Adrenal gland (tissue), 12 donors: Measurements from ENCODE around the gene GRAP2. TPM values are rescaled to one million over a fixed set of nuclear protein-coding genes. Genes with fewer than 3 reads are reported as not detected.

ENCODE experiments used
- DNase-seq, 7 donors: peaks; one replicate each; pipeline ENCODE4 v3.0.0-alpha.2; 2019 to 2020
- H3K27ac ChIP-seq, 5 donors: fragments of 200-600 bp; sonication (generic) in 4 of 5; 1 replicate in 3 of 5; 2 replicates in 2 of 5; pipeline versions ENCODE4 v1.5.1 to v1.8.0; 2016 to 2020; ENCODE audit warnings: mild to moderate bottlenecking in 1 of 5
- H3K27me3 ChIP-seq: fragments of 200-600 bp; 2 replicates; pipeline ENCODE4 v1.8.0; 2021
- H3K36me3 ChIP-seq, 2 donors: fragments of 200-600 bp; replicated peaks in 1 of 2; 1 replicate in 1 of 2; 2 replicates in 1 of 2; pipeline versions ENCODE4 v1.5.1 to v1.8.0; 2018 to 2022
- H3K4me1 ChIP-seq, 2 donors: fragments of 200-600 bp; replicated peaks in 1 of 2; 1 replicate in 1 of 2; 2 replicates in 1 of 2; pipeline versions ENCODE4 v1.5.1 to v1.8.0; 2018 to 2021
- H3K4me3 ChIP-seq, 4 donors: fragments of 200-600 bp; sonication (generic) in 3 of 4; one replicate each; pipeline ENCODE4 v1.5.1; 2016 to 2018
- H3K9me3 ChIP-seq, 3 donors: fragments of 200-600 bp; sonication (generic) in 1 of 3; replicated peaks in 1 of 3; 1 replicate in 2 of 3; 2 replicates in 1 of 3; pipeline versions ENCODE4 v1.5.1 to v1.8.0; 2016 to 2021
- CTCF ChIP-seq, 6 experiments: fragments of 450-650 bp in 4 of 6; fragments of 200-600 bp in 2 of 6; sonication (generic) in 1 of 6; IDR thresholded peaks; 1 replicate in 5 of 6; 2 replicates in 1 of 6; pipeline versions ENCODE4 v1.5.1 to v1.8.0; 2016 to 2021; ENCODE audit warnings: antibody characterized with exemption in 6 of 6, mild to moderate bottlenecking in 2 of 6, moderate library complexity in 1 of 6
- POLR2A ChIP-seq, 2 donors: fragments of 450-650 bp; IDR thresholded peaks; one replicate each; pipeline ENCODE4 v1.6.1; 2017; ENCODE audit warnings: antibody characterized with exemption in 2 of 2, mild to moderate bottlenecking in 2 of 2, moderate library complexity in 1 of 2
- WGBS, 4 donors: extraction: QIAGEN DNeasy Blood & Tissue Kit in 2 of 4; methylation state at CpG; one replicate each; pipeline versions ENCODE4 v1.1.5 to v1.1.7; 2013 to 2017; 5-methylcytosine and 5-hydroxymethylcytosine counted together
- intact Hi-C, 2 donors: fragments of 100-400 bp; cut with DNase I; formaldehyde crosslinking; loops; one replicate each; pipeline versions ENCODE4 v1.14.1 to v1.15.0; 2022 to 2023
- polyA plus RNA-seq, 3 donors: library from polyadenylated mRNA; stranded (reverse); fragments of 200-250 nt in 2 of 3; fragments of 350-450 nt in 1 of 3; fragmentation: Illumina TruSeq in 1 of 3; extraction: RNeasy Lipid Tissue Mini Kit (QIAGEN cat#74804) in 1 of 3; gene quantifications; one replicate each; pipeline ENCODE4 v1.2.3, GENCODE V29; 2013 to 2014
- total RNA-seq, 9 donors: library from RNA; depleted of rRNA in 4 of 9; stranded (reverse); fragments of >200 nt in 4 of 9; fragments of 120-200 nt in 1 of 9; fragmentation: NEBNext Ultra II Directional in 1 of 9; extraction: Animal tissue kit (Norgen Biotek cat#: 25700) in 1 of 9; gene quantifications; one replicate each; pipeline versions ENCODE4 v1.1.0 to v1.2.4, GENCODE V29; 2013 to 2023
- donor health status: healthy with polysubstance abuse.
- donor health status: Bipolar disorder and iron deficiency.
- donor health status: DM: yes; HTN: yes; CAD: no.
- donor health status: DM: no; HTN: no; CAD: no.
- donor health status: DM: no; HTN: no; CAD: no.
- donor health status: DM: yes; HTN: yes; CAD: no.

Gene GRAP2
- total and polyA plus RNA-seq, 12 donors: 0.28 to 1.7 (median 0.61) TPM; not detected in 1

GRCh38 chr22:39980596-39980995 lies 79.7 kb downstream of the GRAP2 start:
- Histone ChIP-seq H3K27ac (no peak overlapping the region), H3K9me3 (no peaks in the 10 kb centered on the region), H3K4me3 (no peak overlapping the region), H3K27me3 (peaks cover 15% of the 10 kb centered on the region), H3K36me3 (no peaks in the 10 kb centered on the region), H3K4me1 (no peaks in the 10 kb centered on the region)
- TF ChIP-seq CTCF (IDR thresholded peaks at IDR 0.05): no peak
- peak in 1 of 7 donors; percentile 54 for DNase-seq
- intact Hi-C loops: no loop called here
- WGBS, 4 donors: 68 to 95% (median 81%) methylated on average over 1 to 6 of the region's 6 CpGs

GRCh38 chr22:39983346-39983745 lies 82.5 kb downstream of the GRAP2 start:
- peaks cover 4% of the 10 kb centered on the region for H3K27me3 ChIP-seq
- no peak for DNase-seq
- 87 to 91% (median 88%) methylated on average over 4 of the region's 4 CpGs for WGBS, 4 donors
- no peak overlapping the region for H3K4me3 ChIP-seq
- H3K36me3 ChIP-seq: no peaks in the 10 kb centered on the region
- no peak overlapping the region for H3K27ac ChIP-seq
- no peaks in the 10 kb centered on the region for H3K9me3 ChIP-seq
- no peaks in the 10 kb centered on the region for H3K4me1 ChIP-seq
- intact Hi-C loops: no loop called here
- no peak for TF ChIP-seq POLR2A (IDR thresholded peaks at IDR 0.05)

- Histone ChIP-seq H3K4me1 (no peaks in the 10 kb centered on the region), H3K9me3 (no peaks in the 10 kb centered on the region), H3K27me3 (peaks cover 4% of the 10 kb centered on the region), H3K27ac (no peak overlapping the region), H3K4me3 (no peak overlapping the region), H3K36me3 (no peaks in the 10 kb centered on the region)
- WGBS, 4 donors: 57 to 67% (median 60%) methylated on average over 2 of the region's 2 CpGs
- intact Hi-C loops: no loop called here
- no peak for TF ChIP-seq CTCF (IDR thresholded peaks at IDR 0.05)
- TF ChIP-seq POLR2A (IDR thresholded peaks at IDR 0.05): no peak
- DNase-seq: no peak
These were observed 83.1 kb downstream of the GRAP2 start for GRCh38 chr22:39984006-39984405.

GRCh38 chr22:39984746-39985145 lies 83.9 kb downstream of the GRAP2 start:
- intact Hi-C loops: no loop called here
- Histone ChIP-seq H3K9me3 (no peaks in the 10 kb centered on the region), H3K4me1 (no peaks in the 10 kb centered on the region), H3K36me3 (no peaks in the 10 kb centered on the region), H3K27me3 (peaks cover 4% of the 10 kb centered on the region), H3K27ac (no peak overlapping the region), H3K4me3 (no peak overlapping the region)
- WGBS, 4 donors: 82 to 95% (median 91%) methylated on average over 2 of the region's 2 CpGs
- TF ChIP-seq CTCF (IDR thresholded peaks at IDR 0.05) (no peak), POLR2A (IDR thresholded peaks at IDR 0.05) (no peak)
- no peak for DNase-seq

- no peaks in the 10 kb centered on the region for H3K36me3 ChIP-seq
- no peak overlapping the region for H3K4me3 ChIP-seq
- H3K27ac ChIP-seq: no peak overlapping the region
- no peak for TF ChIP-seq POLR2A (IDR thresholded peaks at IDR 0.05)
- TF ChIP-seq CTCF (IDR thresholded peaks at IDR 0.05): no peak
- no peaks in the 10 kb centered on the region for H3K4me1 ChIP-seq
- no peak for DNase-seq
- H3K9me3 ChIP-seq: no peaks in the 10 kb centered on the region
- WGBS, 4 donors: 74 to 87% (median 79%) methylated on average over 7 of the region's 7 CpGs
- intact Hi-C loops: no loop called here
- H3K27me3 ChIP-seq: peaks cover 4% of the 10 kb centered on the region
These were observed 84.6 kb downstream of the GRAP2 start for GRCh38 chr22:39985383-39986035.
